ENCODE results near the gene SDCCAG8. TPM values are rescaled to one million over a fixed set of nuclear protein-coding genes. Genes with fewer than 3 reads are reported as not detected.

The SDCCAG8 gene
- total and polyA plus RNA-seq, 2 experiments from 2014 or later, result 28.3 to 39.3 TPM

DNA sequence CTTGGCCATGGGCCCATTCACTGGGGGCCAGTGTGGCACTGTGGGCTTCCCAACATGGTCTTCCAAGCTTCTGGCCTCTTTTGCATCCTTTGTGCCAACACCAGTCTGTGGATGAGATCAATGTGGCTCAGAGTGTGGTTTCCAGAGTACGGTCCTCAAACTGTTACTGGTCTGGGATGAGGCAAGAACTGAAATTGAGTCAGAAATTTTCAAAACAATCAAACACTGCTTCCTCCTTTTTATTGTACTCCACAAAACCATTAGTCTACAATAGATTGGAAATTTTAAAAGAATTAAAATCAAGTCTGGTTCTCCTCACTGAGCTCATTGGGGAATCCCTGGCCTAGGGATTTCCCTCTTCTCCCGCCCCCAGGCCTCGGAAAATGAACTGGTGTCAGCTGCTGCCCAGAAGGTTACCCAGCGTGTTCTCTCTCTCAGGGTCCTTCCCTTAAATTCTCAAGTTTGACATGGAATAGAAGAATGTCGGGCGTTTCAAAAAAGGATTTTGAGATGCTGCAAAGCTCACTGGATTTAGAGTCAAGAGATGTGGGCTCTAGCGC lies 222.0 kb downstream of the SDCCAG8 start:
- Histone ChIP-seq H3K79me2 (no peaks in the 10 kb centered on the region), H3K9me3 (ENCODE audit: low read depth) (no peaks in the 10 kb centered on the region), H4K20me1 (ENCODE audit: insufficient read depth, poor library complexity, severe bottlenecking) (no peaks in the 10 kb centered on the region), H3K27me3 (no peaks in the 10 kb centered on the region), H2AFZ (no peak overlapping the region), H3K27ac (no peak overlapping the region), H3K4me1 (ENCODE audit: insufficient read depth) (peaks cover 12% of the 10 kb centered on the region), H3K4me3 (no peak overlapping the region), H3K4me2 (no peak overlapping the region), H3K9me2 (replicated peaks; ENCODE audit: insufficient read depth) (no peaks in the 10 kb centered on the region), H3K36me3 (replicated peaks; ENCODE audit: insufficient read depth, low read depth) (no peaks in the 10 kb centered on the region)
- DNase-seq (ENCODE audit: low spot score), result no peak
- 93% methylated on average over 7 of the region's 7 CpGs for WGBS (ENCODE audit: low lambda C conversion rate, missing lambda C conversion rate)
- TF ChIP-seq EZH2 (IDR thresholded peaks at IDR 0.05; ENCODE audit: borderline replicate concordance) (no peak), EZH2phosphoT487 (IDR thresholded peaks at IDR 0.05; ENCODE audit: low read depth, severe bottlenecking, unreplicated experiment) (no peak)
- TF ChIP-seq, protein P1, sequence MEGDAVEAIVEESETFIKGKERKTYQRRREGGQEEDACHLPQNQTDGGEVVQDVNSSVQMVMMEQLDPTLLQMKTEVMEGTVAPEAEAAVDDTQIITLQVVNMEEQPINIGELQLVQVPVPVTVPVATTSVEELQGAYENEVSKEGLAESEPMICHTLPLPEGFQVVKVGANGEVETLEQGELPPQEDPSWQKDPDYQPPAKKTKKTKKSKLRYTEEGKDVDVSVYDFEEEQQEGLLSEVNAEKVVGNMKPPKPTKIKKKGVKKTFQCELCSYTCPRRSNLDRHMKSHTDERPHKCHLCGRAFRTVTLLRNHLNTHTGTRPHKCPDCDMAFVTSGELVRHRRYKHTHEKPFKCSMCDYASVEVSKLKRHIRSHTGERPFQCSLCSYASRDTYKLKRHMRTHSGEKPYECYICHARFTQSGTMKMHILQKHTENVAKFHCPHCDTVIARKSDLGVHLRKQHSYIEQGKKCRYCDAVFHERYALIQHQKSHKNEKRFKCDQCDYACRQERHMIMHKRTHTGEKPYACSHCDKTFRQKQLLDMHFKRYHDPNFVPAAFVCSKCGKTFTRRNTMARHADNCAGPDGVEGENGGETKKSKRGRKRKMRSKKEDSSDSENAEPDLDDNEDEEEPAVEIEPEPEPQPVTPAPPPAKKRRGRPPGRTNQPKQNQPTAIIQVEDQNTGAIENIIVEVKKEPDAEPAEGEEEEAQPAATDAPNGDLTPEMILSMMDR (IDR thresholded peaks at IDR 0.05; ENCODE audit: poor library complexity), result no peak

GRCh38 chr1:243481101-243481500 lies 225.3 kb downstream of the SDCCAG8 start:
- H3K9me2 ChIP-seq (replicated peaks; ENCODE audit: insufficient read depth), result no peaks in the 10 kb centered on the region
- H3K27me3 ChIP-seq, result no peaks in the 10 kb centered on the region
- no peak overlapping the region for H2AFZ ChIP-seq
- H3K27ac ChIP-seq, result no peak overlapping the region
- H3K4me1 ChIP-seq (ENCODE audit: insufficient read depth), result peaks cover 13% of the 10 kb centered on the region
- H3K36me3 ChIP-seq (replicated peaks; ENCODE audit: insufficient read depth, low read depth), result no peaks in the 10 kb centered on the region
- no peaks in the 10 kb centered on the region for H3K9me3 ChIP-seq (ENCODE audit: low read depth)
- no peaks in the 10 kb centered on the region for H4K20me1 ChIP-seq (ENCODE audit: insufficient read depth, poor library complexity, severe bottlenecking)
- WGBS (ENCODE audit: low lambda C conversion rate, missing lambda C conversion rate), result 95% methylated on average over 5 of the region's 5 CpGs
- TF ChIP-seq EZH2phosphoT487 (IDR thresholded peaks at IDR 0.05; ENCODE audit: low read depth, severe bottlenecking, unreplicated experiment) (no peak), EZH2 (IDR thresholded peaks at IDR 0.05; ENCODE audit: borderline replicate concordance) (no peak)
- TF ChIP-seq, protein P1 (IDR thresholded peaks at IDR 0.05; ENCODE audit: poor library complexity), result no peak
- no peak overlapping the region for H3K4me2 ChIP-seq
- H3K79me2 ChIP-seq, result no peaks in the 10 kb centered on the region
- no peak overlapping the region for H3K4me3 ChIP-seq
- DNase-seq (ENCODE audit: low spot score), result no peak

DNA sequence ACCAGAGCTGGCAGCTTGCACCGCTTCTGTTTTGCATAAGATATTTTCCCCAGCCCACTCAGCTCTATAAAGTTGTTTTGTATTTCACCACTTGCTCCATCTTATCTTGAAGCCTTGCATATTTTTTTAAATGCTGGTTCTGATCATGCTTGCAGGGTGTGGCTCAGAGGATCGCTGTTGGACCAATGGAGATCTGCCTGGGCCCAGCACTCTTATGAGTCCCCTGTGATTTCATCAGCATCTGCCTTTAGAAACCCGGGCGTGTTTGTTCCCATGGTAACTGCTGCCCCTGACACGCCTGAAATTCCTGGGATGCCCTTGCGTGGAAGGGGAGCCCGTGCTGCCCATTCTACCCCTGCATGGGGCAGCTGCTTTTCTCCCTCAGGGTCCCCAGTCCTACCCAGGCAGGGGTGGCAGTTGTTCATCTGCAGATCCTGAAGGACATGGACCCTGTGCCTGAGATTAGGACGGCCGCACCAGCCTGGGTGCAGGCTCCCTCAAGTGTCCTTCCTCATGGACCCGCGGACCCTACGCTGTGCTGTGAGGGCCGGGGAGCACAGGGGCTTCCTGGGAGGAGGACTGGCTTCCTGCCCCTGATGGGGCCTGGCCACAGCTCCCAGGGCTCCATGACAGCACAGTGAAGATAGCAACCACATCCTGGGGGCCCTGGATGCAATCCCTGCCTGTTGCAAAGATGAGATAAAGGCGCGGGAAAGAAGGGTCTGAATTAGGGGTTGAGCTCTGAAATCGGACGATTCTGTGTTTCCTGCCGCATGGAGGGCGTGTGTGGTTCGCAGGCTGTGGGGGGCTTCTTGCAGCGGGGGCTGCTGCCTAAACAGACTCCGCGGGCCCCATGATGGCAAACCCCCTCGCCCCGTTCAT lies 226.5 kb downstream of the SDCCAG8 start:
- no peaks in the 10 kb centered on the region for H4K20me1 ChIP-seq (ENCODE audit: insufficient read depth, poor library complexity, severe bottlenecking)
- TF ChIP-seq EZH2phosphoT487 (IDR thresholded peaks at IDR 0.05; ENCODE audit: low read depth, severe bottlenecking, unreplicated experiment) (no peak), EZH2 (IDR thresholded peaks at IDR 0.05; ENCODE audit: borderline replicate concordance) (no peak)
- TF ChIP-seq, protein P1 (IDR thresholded peaks at IDR 0.05; ENCODE audit: poor library complexity), result no peak
- H3K4me3 ChIP-seq, result peak overlapping the region; percentile 36
- H3K27me3 ChIP-seq, result no peaks in the 10 kb centered on the region
- H3K79me2 ChIP-seq, result no peaks in the 10 kb centered on the region
- no peak overlapping the region for H3K27ac ChIP-seq
- peak; percentile 63 for DNase-seq (ENCODE audit: low spot score)
- H2AFZ ChIP-seq, result peak overlapping the region; percentile 20
- H3K9me2 ChIP-seq (replicated peaks; ENCODE audit: insufficient read depth), result no peaks in the 10 kb centered on the region
- no peaks in the 10 kb centered on the region for H3K9me3 ChIP-seq (ENCODE audit: low read depth)
- 42% methylated on average over 25 of the region's 25 CpGs for WGBS (ENCODE audit: low lambda C conversion rate, missing lambda C conversion rate)
- H3K36me3 ChIP-seq (replicated peaks; ENCODE audit: insufficient read depth, low read depth), result no peaks in the 10 kb centered on the region
- peak overlapping the region; percentile 93 for H3K4me2 ChIP-seq
- peaks cover 13% of the 10 kb centered on the region for H3K4me1 ChIP-seq (ENCODE audit: insufficient read depth)
